HepG2 (cell line): Measurements from ENCODE around the gene DUSP22. TPM values are rescaled to one million over a fixed set of nuclear protein-coding genes. Genes with fewer than 3 reads are reported as not detected.

Experiments used
- ATAC-seq: fragments of 200-7000 bp; cut with Tn5 transposase; 3 replicates; pipeline ENCODE4 v1.9.1; 2020; ENCODE audit warnings: mild to moderate bottlenecking, moderate library complexity
- BruUV-seq: library from RNA; stranded (reverse); fragments of 400-500 nt; replicated peaks from 2 replicates; lab custom pipeline; 2021; lab: Mats Ljungman, UMichigan
- CTCF ChIA-PET: fragments of 300-600 bp; formaldehyde crosslinking; extraction: SDS; loops from one replicate; lab custom pipeline; 2021; ENCODE audit warnings: low total read pairs, inconsistent platforms, low intra/inter-chr PET ratio; lab: Yijun Ruan, JAX
- POLR2A ChIA-PET: fragments of 350-600 bp; sonication (Branson Sonifier 250); formaldehyde crosslinking; loops from one replicate; lab custom pipeline; 2020; ENCODE audit warnings: antibody characterized with exemption, inconsistent platforms; lab: Yijun Ruan, JAX
- DNase-seq: peaks from one replicate; pipeline ENCODE4 v3.0.0-alpha.2; 2015; ENCODE audit warnings: low spot score
- FAIRE-seq: peaks from 3 replicates; lab custom pipeline; 2011; peaks lifted over from hg19 to GRCh38; lab: Jason Lieb, UNC
- H2AFZ ChIP-seq: one replicate; pipeline ENCODE4 v1.6.1; 2011; ENCODE audit warnings: low read length, inconsistent platforms
- H3K27ac ChIP-seq: fragments of 300-600 bp; 3 replicates; pipeline ENCODE4 v1.8.0; 2011; ENCODE audit warnings: mixed run types, mild to moderate bottlenecking, mixed read lengths, low read length, inconsistent platforms; ENCODE audit not compliant: insufficient read depth; ENCODE audit errors: extremely low read length
- H3K27me3 ChIP-seq, 2 experiments: fragments of 200-600 bp in 1 of 2; 2 replicates in 1 of 2; 3 replicates in 1 of 2; pipeline versions ENCODE4 v1.6.0 to v1.8.0; 2011; ENCODE audit warnings: low read length in 2 of 2, mild to moderate bottlenecking in 2 of 2, moderate library complexity in 2 of 2, inconsistent platforms in 1 of 2; ENCODE audit not compliant: insufficient read depth in 2 of 2, control insufficient read depth in 1 of 2
- H3K36me3 ChIP-seq, 2 experiments: fragments of 200-600 bp in 1 of 2; replicated peaks in 1 of 2; 2 replicates in 1 of 2; 3 replicates in 1 of 2; pipeline versions ENCODE4 v1.5.1 to v1.8.0; 2011; ENCODE audit warnings: low read length in 2 of 2, inconsistent platforms in 1 of 2; ENCODE audit not compliant: insufficient read depth in 2 of 2, control insufficient read depth in 1 of 2
- H3K4me1 ChIP-seq: 2 replicates; pipeline ENCODE4 v1.5.1; 2012; ENCODE audit warnings: low read length, inconsistent platforms; ENCODE audit not compliant: insufficient read depth
- H3K4me2 ChIP-seq: 2 replicates; pipeline ENCODE4 v1.6.0; 2011; ENCODE audit warnings: low read depth, low read length, inconsistent platforms
- H3K4me3 ChIP-seq, 3 experiments: fragments of 200-600 bp in 1 of 3; sonication (generic), shearing (Covaris generic) in 1 of 3; replicated peaks in 1 of 3; 2 replicates each; pipeline ENCODE4 v1.5.1; 2011 to 2016; ENCODE audit warnings: low read length in 3 of 3, inconsistent platforms in 2 of 3, low read depth in 2 of 3, mild to moderate bottlenecking in 2 of 3, control low read depth in 1 of 3, mixed read lengths in 1 of 3; ENCODE audit not compliant: insufficient read depth in 1 of 3
- H3K79me2 ChIP-seq: one replicate; pipeline ENCODE4 v1.6.1; 2011; ENCODE audit warnings: low read length, inconsistent platforms; ENCODE audit not compliant: insufficient read depth
- H3K9ac ChIP-seq: 2 replicates; pipeline ENCODE4 v1.6.0; 2011; ENCODE audit warnings: mild to moderate bottlenecking, low read depth, low read length, inconsistent platforms; ENCODE audit not compliant: insufficient read depth
- H3K9me3 ChIP-seq: 2 replicates; pipeline ENCODE4 v1.5.1; 2012; ENCODE audit warnings: mild to moderate bottlenecking, low read length
- H4K20me1 ChIP-seq: 2 replicates; pipeline ENCODE4 v1.6.0; 2011; ENCODE audit warnings: inconsistent platforms, mild to moderate bottlenecking, low read length, moderate library complexity; ENCODE audit not compliant: insufficient read depth
- AHR ChIP-seq: IDR thresholded peaks from 2 replicates; pipeline ENCODE4 v1.6.1; 2018; ENCODE audit warnings: missing genetic modification reagents, missing compliant biosample characterization
- DRAP1 ChIP-seq: IDR thresholded peaks from 2 replicates; pipeline ENCODE4 v1.6.1; 2016; ENCODE audit warnings: missing genetic modification reagents, missing compliant biosample characterization
- GMEB1 ChIP-seq: sonication (generic); formaldehyde crosslinking; IDR thresholded peaks from 2 replicates; pipeline ENCODE4 v1.5.1; 2020; ENCODE audit warnings: missing genetic modification reagents, mild to moderate bottlenecking, borderline replicate concordance
- HCFC1 ChIP-seq: fragments of 150-350 bp; IDR thresholded peaks from 2 replicates; pipeline ENCODE4 v1.6.1; 2014; ENCODE audit warnings: low read depth, low read length
- NR2F2 ChIP-seq: IDR thresholded peaks from 2 replicates; pipeline ENCODE4 v1.6.1; 2012; ENCODE audit warnings: low read depth, inconsistent platforms, borderline replicate concordance
- RCOR2 ChIP-seq: IDR thresholded peaks from 2 replicates; pipeline ENCODE4 v1.6.1; 2016; ENCODE audit warnings: missing biosample characterization, missing genetic modification reagents
- SMAD9 ChIP-seq: sonication (generic); formaldehyde crosslinking; IDR thresholded peaks from 2 replicates; pipeline ENCODE4 v1.5.1; 2020; ENCODE audit warnings: mild to moderate bottlenecking, missing genetic modification reagents
- SNAPC2 ChIP-seq: sonication (generic); formaldehyde crosslinking; IDR thresholded peaks from 2 replicates; pipeline ENCODE4 v1.8.1; 2022; ENCODE audit warnings: mild to moderate bottlenecking, missing genetic modification reagents
- ZBTB20 ChIP-seq: sonication (generic); formaldehyde crosslinking; IDR thresholded peaks from 2 replicates; pipeline ENCODE4 v1.8.1; 2023; ENCODE audit warnings: missing genetic modification reagents, low read depth, mild to moderate bottlenecking, borderline replicate concordance
- ZBTB8A ChIP-seq: sonication (generic); formaldehyde crosslinking; IDR thresholded peaks from 2 replicates; pipeline ENCODE4 v1.4.0; 2020; ENCODE audit warnings: mild to moderate bottlenecking, low read depth, missing genetic modification reagents, borderline replicate concordance
- ZC3H13 ChIP-seq: sonication (generic); formaldehyde crosslinking; IDR thresholded peaks from 2 replicates; pipeline ENCODE4 v1.8.1; 2023; ENCODE audit warnings: mild to moderate bottlenecking, missing genetic modification reagents, moderate library complexity
- ZMAT3 ChIP-seq: sonication (generic); formaldehyde crosslinking; conservative IDR thresholded peaks from 2 replicates; pipeline ENCODE4 v1.7.0; 2021; ENCODE audit warnings: missing genetic modification reagents
- ZNF468 ChIP-seq: sonication (generic); formaldehyde crosslinking; IDR thresholded peaks from 2 replicates; pipeline ENCODE4 v1.8.0; 2022; ENCODE audit warnings: mild to moderate bottlenecking, moderate library complexity, missing genetic modification reagents
- ZNF564 ChIP-seq: sonication (generic); formaldehyde crosslinking; IDR thresholded peaks from 2 replicates; pipeline ENCODE4 v1.8.1; 2023; ENCODE audit warnings: mild to moderate bottlenecking, missing genetic modification reagents
- ZNF740 ChIP-seq: sonication (generic); formaldehyde crosslinking; IDR thresholded peaks from 2 replicates; pipeline ENCODE4 v1.4.0; 2020; ENCODE audit warnings: missing genetic modification reagents
- ZNF768 ChIP-seq: sonication (generic); formaldehyde crosslinking; IDR thresholded peaks from 2 replicates; pipeline ENCODE4 v1.4.0; 2020; ENCODE audit warnings: missing genetic modification reagents
- WGBS: methylation state at CpG from one replicate; pipeline ENCODE4 v1.1.6; 2017; ENCODE audit warnings: low lambda C conversion rate; 5-methylcytosine and 5-hydroxymethylcytosine counted together
- in situ Hi-C: cut with HindIII; loops from 2 replicates; pipeline ENCODE4 v1.10.0; 2017; ENCODE audit warnings: low pct_unique_long_range_greater_than_20kb; ENCODE audit not compliant: extremely low pct_ligation_motif_present
- intact Hi-C: fragments of 100-400 bp; cut with micrococcal nuclease; formaldehyde crosslinking; loops from one replicate; pipeline ENCODE4 v1.10.0; 2022; ENCODE audit not compliant: unreplicated experiment
- polyA plus RNA-seq, 8 experiments: library from polyadenylated mRNA; depleted of rRNA in 3 of 8; stranded (reverse) in 7 of 8; unstranded in 1 of 8; fragments of >200 nt; fragmentation: Illumina TruSeq in 4 of 8; extraction: Trizol in 4 of 8; gene quantifications; 2 replicates each; pipeline versions ENCODE4 v1.2.1 to v1.2.3, GENCODE V29; 2011 to 2016; ENCODE audit warnings: low read depth in 4 of 8, missing spikeins in 1 of 8, mixed read lengths in 1 of 8; ENCODE audit not compliant: insufficient read depth in 1 of 8
- total RNA-seq, 5 experiments: library from RNA; depleted of rRNA; stranded (reverse); fragments of >200 nt; fragmentation: Illumina TruSeq; extraction: Trizol; gene quantifications; 2 replicates each; pipeline ENCODE4 v1.2.3, GENCODE V29; 2016; ENCODE audit warnings: low read depth in 1 of 5
- TF ChIP-seq, protein P1 (sequence below): sonication (generic); formaldehyde crosslinking; IDR thresholded peaks from 2 replicates; pipeline ENCODE4 v1.8.0; 2022; ENCODE audit warnings: missing genetic modification reagents, mild to moderate bottlenecking, inconsistent platforms, borderline replicate concordance
- TF ChIP-seq, protein P2 (sequence below): sonication (generic); formaldehyde crosslinking; IDR thresholded peaks from 2 replicates; pipeline ENCODE4 v1.4.0; 2020; ENCODE audit warnings: mild to moderate bottlenecking, missing genetic modification reagents, borderline replicate concordance
- TF ChIP-seq, protein P3 (sequence below): sonication (generic); formaldehyde crosslinking; IDR thresholded peaks from 2 replicates; pipeline ENCODE4 v1.5.0; 2020; ENCODE audit warnings: missing genetic modification reagents

DUSP22 gene
- total and polyA plus RNA-seq, 2 of the 13 experiments (the other 11 are each of a cell fraction or from before 2014, with no cell fraction given): 20.2 to 32.8 TPM

DNA sequence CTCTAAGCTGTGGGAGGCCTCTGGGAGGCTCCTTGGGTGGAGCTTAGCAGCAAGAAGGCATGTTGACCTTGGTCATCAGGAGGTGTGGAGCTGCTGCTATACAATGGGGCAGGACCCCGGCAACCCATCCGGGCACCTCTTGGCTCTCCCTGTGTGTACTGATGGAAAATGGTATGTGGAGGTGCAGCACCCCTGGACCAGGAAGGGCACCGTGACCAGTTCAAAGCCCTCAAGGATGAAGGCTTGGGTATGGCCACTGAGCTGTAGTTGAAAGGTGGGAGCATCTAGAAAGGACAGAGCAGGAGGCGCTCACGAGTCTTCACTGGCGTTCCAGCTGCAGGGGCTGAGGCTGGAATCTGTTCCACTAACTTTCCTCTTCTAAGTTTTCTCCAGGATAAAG lies 92.6 kb downstream of the DUSP22 start (continued):
- TF ChIP-seq ZNF768 (CRISPR knock-in tag) (no peak), ZC3H13 (CRISPR knock-in tag) (no peak), ZNF564 (CRISPR knock-in tag) (no peak), AHR (CRISPR knock-in tag) (no peak), GMEB1 (CRISPR knock-in tag) (no peak), NR2F2 (no peak), ZBTB20 (CRISPR knock-in tag) (no peak)
- TF ChIP-seq, protein P1, sequence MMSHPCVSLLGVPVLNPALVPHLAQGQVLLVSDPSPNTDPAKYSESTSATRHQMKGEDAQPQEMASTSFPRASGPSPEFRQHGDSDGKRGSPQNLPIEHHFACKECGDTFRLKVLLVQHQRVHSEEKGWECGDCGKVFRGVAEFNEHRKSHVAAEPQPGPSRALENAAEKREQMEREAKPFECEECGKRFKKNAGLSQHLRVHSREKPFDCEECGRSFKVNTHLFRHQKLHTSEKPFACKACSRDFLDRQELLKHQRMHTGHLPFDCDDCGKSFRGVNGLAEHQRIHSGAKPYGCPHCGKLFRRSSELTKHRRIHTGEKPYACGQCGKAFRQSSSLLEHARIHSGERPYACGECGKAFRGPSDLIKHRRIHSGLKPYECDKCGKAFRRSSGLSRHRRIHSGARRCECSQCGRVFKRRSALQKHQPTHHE: no peak
- TF ChIP-seq, all 625 proteins: peak for 0

DNA sequence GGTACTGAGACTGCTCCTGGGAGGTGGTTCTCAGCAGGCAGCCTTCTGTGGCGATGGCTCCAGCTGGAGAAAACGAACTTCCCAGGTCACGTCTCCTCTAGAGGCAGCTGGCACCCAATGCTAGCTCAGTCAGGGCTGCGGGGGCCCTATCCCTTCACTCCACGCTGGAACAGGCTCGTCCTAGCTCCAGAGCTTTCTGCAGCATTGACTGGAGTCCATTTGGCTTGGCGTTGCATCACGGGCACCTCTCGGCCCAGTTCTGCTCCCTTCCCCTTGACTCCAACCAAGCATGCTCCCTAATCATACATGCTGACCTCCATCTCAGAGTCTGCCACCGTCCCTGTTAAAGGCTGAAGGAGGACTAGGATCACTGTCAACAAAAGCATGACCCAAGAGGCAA lies 93.3 kb downstream of the DUSP22 start:
- WGBS: 3% methylated on average over 4 of the region's 10 CpGs
- FAIRE-seq: no peak
- Histone ChIP-seq H3K4me3 (no peak overlapping the region), H2AFZ (no peak overlapping the region), H3K4me2 (no peak overlapping the region), H4K20me1 (no peaks in the 10 kb centered on the region), H3K9ac (no peak overlapping the region), H3K27ac (no peak overlapping the region), H3K9me3 (no peaks in the 10 kb centered on the region), H3K4me1 (no peaks in the 10 kb centered on the region), H3K79me2 (no peaks in the 10 kb centered on the region), H3K27me3 (peaks cover 12 to 71% of the 10 kb centered on the region in 2 experiments; a peak in 4 of 5 replicates), H3K36me3 (no peaks in the 10 kb centered on the region)
- no TSS peak for BruUV-seq
- ChIA-PET POLR2A (no interaction called here), CTCF (no interaction called here)
- no peak for DNase-seq
- in situ Hi-C loops (no loop called here), intact Hi-C loops (no loop called here)
- no peak for ATAC-seq
- TF ChIP-seq SMAD9 (CRISPR knock-in tag): no peak
- no peak for TF ChIP-seq ZBTB8A (CRISPR knock-in tag)
- TF ChIP-seq ZNF740 (CRISPR knock-in tag): no peak
- no peak for TF ChIP-seq ZNF468 (CRISPR knock-in tag)
- no peak for TF ChIP-seq RCOR2 (CRISPR knock-in tag)
- TF ChIP-seq, protein P2, sequence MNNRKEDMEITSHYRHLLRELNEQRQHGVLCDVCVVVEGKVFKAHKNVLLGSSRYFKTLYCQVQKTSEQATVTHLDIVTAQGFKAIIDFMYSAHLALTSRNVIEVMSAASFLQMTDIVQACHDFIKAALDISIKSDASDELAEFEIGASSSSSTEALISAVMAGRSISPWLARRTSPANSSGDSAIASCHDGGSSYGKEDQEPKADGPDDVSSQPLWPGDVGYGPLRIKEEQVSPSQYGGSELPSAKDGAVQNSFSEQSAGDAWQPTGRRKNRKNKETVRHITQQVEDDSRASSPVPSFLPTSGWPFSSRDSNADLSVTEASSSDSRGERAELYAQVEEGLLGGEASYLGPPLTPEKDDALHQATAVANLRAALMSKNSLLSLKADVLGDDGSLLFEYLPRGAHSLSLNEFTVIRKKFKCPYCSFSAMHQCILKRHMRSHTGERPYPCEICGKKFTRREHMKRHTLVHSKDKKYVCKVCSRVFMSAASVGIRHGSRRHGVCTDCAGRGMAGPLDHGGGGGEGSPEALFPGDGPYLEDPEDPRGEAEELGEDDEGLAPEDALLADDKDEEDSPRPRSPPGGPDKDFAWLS (CRISPR knock-in tag): no peak
- no peak for TF ChIP-seq ZMAT3 (CRISPR knock-in tag)
- TF ChIP-seq HCFC1: no peak
- no peak for TF ChIP-seq DRAP1 (CRISPR knock-in tag)
- no peak for TF ChIP-seq SNAPC2 (CRISPR knock-in tag)
- TF ChIP-seq, protein P3, sequence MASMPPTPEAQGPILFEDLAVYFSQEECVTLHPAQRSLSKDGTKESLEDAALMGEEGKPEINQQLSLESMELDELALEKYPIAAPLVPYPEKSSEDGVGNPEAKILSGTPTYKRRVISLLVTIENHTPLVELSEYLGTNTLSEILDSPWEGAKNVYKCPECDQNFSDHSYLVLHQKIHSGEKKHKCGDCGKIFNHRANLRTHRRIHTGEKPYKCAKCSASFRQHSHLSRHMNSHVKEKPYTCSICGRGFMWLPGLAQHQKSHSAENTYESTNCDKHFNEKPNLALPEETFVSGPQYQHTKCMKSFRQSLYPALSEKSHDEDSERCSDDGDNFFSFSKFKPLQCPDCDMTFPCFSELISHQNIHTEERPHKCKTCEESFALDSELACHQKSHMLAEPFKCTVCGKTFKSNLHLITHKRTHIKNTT (CRISPR knock-in tag): no peak
